ENCODE measurements around the gene NABP2. TPM values are rescaled to one million over a fixed set of nuclear protein-coding genes. Genes with fewer than 3 reads are reported as not detected.

NABP2 gene
- total RNA-seq, 1 donor from 2014 or later, result 19.8 TPM

- H3K27ac Mint-ChIP-seq (ENCODE audit: unreplicated experiment), result no peak overlapping the region
- TF ChIP-seq, protein P1, sequence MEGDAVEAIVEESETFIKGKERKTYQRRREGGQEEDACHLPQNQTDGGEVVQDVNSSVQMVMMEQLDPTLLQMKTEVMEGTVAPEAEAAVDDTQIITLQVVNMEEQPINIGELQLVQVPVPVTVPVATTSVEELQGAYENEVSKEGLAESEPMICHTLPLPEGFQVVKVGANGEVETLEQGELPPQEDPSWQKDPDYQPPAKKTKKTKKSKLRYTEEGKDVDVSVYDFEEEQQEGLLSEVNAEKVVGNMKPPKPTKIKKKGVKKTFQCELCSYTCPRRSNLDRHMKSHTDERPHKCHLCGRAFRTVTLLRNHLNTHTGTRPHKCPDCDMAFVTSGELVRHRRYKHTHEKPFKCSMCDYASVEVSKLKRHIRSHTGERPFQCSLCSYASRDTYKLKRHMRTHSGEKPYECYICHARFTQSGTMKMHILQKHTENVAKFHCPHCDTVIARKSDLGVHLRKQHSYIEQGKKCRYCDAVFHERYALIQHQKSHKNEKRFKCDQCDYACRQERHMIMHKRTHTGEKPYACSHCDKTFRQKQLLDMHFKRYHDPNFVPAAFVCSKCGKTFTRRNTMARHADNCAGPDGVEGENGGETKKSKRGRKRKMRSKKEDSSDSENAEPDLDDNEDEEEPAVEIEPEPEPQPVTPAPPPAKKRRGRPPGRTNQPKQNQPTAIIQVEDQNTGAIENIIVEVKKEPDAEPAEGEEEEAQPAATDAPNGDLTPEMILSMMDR (IDR thresholded peaks at IDR 0.05; ENCODE audit: unreplicated experiment), result no peak
- peaks cover 45% of the 10 kb centered on the region for H3K36me3 Mint-ChIP-seq (ENCODE audit: low read depth, unreplicated experiment)
- no peak overlapping the region for H3K4me3 Mint-ChIP-seq (ENCODE audit: unreplicated experiment)
- no peaks in the 10 kb centered on the region for H3K9me3 Mint-ChIP-seq (ENCODE audit: unreplicated experiment)
- DNase-seq (ENCODE audit: low spot score), result no peak
- no peaks in the 10 kb centered on the region for H3K4me1 Mint-ChIP-seq (ENCODE audit: unreplicated experiment)
- H3K27me3 Mint-ChIP-seq (ENCODE audit: unreplicated experiment), result peaks cover 3% of the 10 kb centered on the region
These were observed 24.6 kb downstream of the NABP2 start for GRCh38 chr12:56248711-56249110.

DNA sequence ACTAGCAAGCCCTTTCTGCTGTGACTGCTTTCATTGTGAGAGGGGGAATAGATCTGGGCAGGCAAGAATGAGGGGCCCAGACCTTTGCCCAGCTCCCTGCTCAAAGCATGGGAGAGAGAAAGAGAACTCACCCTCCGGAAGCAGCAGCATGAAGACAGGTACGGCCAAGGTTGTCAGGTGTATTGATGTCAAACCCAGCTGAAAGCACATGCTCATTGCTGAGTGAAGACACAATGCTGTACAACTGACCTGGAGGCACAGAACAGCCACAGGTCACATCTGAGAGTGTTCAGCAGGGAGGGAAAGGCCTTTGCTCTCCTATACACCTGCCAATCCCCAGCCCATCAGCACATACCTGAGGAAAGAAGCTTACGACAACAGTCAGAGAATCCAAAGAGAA lies 28.5 kb downstream of the NABP2 start:
- peaks cover 8% of the 10 kb centered on the region for H3K4me1 Mint-ChIP-seq (ENCODE audit: unreplicated experiment)
- peaks cover 41% of the 10 kb centered on the region for H3K36me3 Mint-ChIP-seq (ENCODE audit: low read depth, unreplicated experiment)
- H3K27me3 Mint-ChIP-seq (ENCODE audit: unreplicated experiment), result peaks cover 7% of the 10 kb centered on the region
- no peaks in the 10 kb centered on the region for H3K9me3 Mint-ChIP-seq (ENCODE audit: unreplicated experiment)
- H3K27ac Mint-ChIP-seq (ENCODE audit: unreplicated experiment), result peak overlapping the region; percentile 18
- no peak for DNase-seq (ENCODE audit: low spot score)
- TF ChIP-seq, protein P1 (IDR thresholded peaks at IDR 0.05; ENCODE audit: unreplicated experiment), result no peak
- peak overlapping the region; percentile 47 for H3K4me3 Mint-ChIP-seq (ENCODE audit: unreplicated experiment)

DNA sequence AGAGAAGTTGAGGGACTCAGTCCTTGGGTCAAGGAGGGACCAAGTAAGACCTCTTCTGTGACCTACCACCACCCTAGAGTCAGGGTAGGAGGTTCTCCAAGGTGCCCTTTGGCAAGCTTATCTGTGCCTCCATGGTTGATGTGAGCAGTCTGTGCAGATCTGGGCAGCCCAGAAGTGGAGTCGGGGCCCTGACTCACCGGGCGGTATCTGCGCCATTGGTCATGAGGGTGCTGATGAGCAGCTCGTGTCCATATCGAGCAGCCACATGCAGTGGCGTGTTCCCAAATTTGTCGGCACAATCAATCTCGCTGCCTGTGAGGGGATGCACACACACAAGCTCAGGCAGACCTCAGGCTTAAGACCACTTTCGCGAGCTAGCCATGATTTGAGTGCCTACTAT lies 28.9 kb downstream of the NABP2 start:
- TF ChIP-seq, protein P1 (IDR thresholded peaks at IDR 0.05; ENCODE audit: unreplicated experiment), result no peak
- Mint-ChIP-seq H3K4me3 (ENCODE audit: unreplicated experiment) (no peak overlapping the region), H3K27ac (ENCODE audit: unreplicated experiment) (peak overlapping the region; percentile 18), H3K36me3 (ENCODE audit: low read depth, unreplicated experiment) (peaks cover 39% of the 10 kb centered on the region), H3K9me3 (ENCODE audit: unreplicated experiment) (no peaks in the 10 kb centered on the region), H3K4me1 (ENCODE audit: unreplicated experiment) (peaks cover 8% of the 10 kb centered on the region), H3K27me3 (ENCODE audit: unreplicated experiment) (peaks cover 7% of the 10 kb centered on the region)
- no peak for DNase-seq (ENCODE audit: low spot score)

DNA sequence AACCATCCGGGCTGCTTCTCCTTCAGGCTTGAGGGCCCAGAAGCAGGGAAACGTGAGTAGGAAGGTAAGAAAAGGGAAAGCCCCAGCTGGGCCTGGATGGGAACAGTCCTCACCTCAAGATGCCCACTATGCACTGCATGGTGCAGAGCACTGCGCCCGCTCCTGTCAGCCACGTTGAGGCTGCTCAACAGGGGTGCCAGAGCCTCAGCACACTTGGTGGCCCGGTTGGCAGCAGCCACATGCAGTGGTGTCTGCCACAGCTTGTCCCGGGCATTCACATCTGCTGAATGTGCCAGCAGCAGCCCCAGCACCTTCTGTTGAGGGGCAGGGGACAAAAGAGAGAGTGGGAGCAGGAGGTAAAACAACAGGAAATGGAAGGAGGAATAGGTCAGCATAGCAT lies 31.5 kb downstream of the NABP2 start:
- no peak for DNase-seq (ENCODE audit: low spot score)
- TF ChIP-seq, protein P1 (IDR thresholded peaks at IDR 0.05; ENCODE audit: unreplicated experiment), result no peak

DNA sequence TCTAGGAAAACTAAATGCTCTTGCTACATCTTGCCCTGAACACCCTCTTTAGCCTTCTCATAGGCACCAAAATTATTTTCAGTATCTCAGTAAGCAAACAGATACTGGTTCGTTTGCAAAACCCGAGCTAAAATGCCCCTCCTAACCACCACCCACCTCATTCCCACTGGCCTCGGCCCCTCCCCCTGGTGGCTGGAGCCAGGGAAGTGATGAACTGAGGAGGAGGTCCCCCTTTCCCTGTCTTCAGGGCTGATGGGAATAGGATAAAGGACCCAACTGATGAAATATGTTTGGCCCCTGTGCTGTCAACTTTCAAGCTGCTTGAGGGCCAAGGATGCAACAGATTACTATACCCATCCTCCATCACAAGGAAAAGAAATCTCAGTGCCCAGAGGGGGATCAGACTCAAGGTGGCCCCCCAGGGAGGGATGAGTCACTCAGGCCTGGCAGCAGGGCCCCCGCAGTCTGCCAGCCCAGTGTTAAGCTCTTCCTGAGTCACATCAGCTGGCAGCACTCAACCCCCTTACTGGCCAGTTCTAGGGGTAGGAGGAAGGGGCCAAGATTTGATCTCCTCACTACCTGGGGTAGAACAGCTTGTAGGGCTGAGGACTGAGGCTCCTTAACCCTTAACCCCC lies 32.3 kb downstream of the NABP2 start:
- no peak for DNase-seq (ENCODE audit: low spot score)
- Mint-ChIP-seq H3K36me3 (ENCODE audit: low read depth, unreplicated experiment) (peaks cover 35% of the 10 kb centered on the region), H3K4me1 (ENCODE audit: unreplicated experiment) (peaks cover 14% of the 10 kb centered on the region), H3K4me3 (ENCODE audit: unreplicated experiment) (peak overlapping the region; percentile 94), H3K27me3 (ENCODE audit: unreplicated experiment) (peaks cover 9% of the 10 kb centered on the region), H3K9me3 (ENCODE audit: unreplicated experiment) (no peaks in the 10 kb centered on the region), H3K27ac (ENCODE audit: unreplicated experiment) (peak overlapping the region; percentile 48)
- TF ChIP-seq, protein P1 (IDR thresholded peaks at IDR 0.05; ENCODE audit: unreplicated experiment), result no peak

More for the DNA sequence above, 31.5 kb downstream of the NABP2 start:
- H3K4me3 Mint-ChIP-seq (ENCODE audit: unreplicated experiment), result peak overlapping the region; percentile 78
- H3K27me3 Mint-ChIP-seq (ENCODE audit: unreplicated experiment), result peaks cover 9% of the 10 kb centered on the region
- H3K36me3 Mint-ChIP-seq (ENCODE audit: low read depth, unreplicated experiment), result peaks cover 35% of the 10 kb centered on the region
- H3K9me3 Mint-ChIP-seq (ENCODE audit: unreplicated experiment), result no peaks in the 10 kb centered on the region
- H3K27ac Mint-ChIP-seq (ENCODE audit: unreplicated experiment), result no peak overlapping the region
- peaks cover 14% of the 10 kb centered on the region for H3K4me1 Mint-ChIP-seq (ENCODE audit: unreplicated experiment)

All from endothelial cell (in vitro differentiated cells).